AML-193 (cell line): ENCODE measurements around the gene PRPF6.
A peak's percentile ranks its signal among the peaks of the same experiment; 100 is the strongest.

Experiments
- DNase-seq, 2 experiments: peaks; one replicate each; lab custom pipeline; 2025; lab: John Stamatoyannopoulos, UW

The PRPF6 gene

DNA sequence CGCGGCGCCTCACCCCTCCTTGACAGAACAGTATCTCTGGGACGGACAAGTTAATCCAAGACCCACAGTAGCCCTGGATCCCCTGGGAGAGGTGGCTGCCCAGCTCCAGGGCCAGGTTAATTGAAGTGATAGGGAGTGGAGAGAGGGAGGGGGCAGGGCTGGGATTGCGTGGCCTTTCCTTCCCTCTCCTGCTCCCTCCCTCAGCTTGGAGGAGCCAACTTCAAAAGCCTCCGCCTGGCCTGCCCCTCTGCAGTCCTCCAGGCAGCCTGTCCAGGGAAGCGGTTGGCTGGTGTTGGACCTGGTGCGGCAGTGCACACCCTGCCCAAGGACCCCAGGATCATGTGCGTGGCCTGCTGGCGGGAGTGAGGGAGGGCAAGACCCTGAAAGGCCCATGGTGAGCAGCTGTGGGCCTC is 55.0 kb downstream of the PRPF6 start, which contains the start of gene C20orf204:
Gene C20orf204, plus strand, starts transcription at position 250 of the 413 bp plus-strand sequence. Its CDS starts 142 bp downstream, at position 392.
- no peak for DNase-seq

GRCh38 chr20:64036346-64037198 is 55.6 kb downstream of the PRPF6 start:
- DNase-seq, result no peak

- no peak for DNase-seq
Observed at GRCh38 chr20:64037199-64037497, 56.2 kb downstream of the PRPF6 start.

DNA sequence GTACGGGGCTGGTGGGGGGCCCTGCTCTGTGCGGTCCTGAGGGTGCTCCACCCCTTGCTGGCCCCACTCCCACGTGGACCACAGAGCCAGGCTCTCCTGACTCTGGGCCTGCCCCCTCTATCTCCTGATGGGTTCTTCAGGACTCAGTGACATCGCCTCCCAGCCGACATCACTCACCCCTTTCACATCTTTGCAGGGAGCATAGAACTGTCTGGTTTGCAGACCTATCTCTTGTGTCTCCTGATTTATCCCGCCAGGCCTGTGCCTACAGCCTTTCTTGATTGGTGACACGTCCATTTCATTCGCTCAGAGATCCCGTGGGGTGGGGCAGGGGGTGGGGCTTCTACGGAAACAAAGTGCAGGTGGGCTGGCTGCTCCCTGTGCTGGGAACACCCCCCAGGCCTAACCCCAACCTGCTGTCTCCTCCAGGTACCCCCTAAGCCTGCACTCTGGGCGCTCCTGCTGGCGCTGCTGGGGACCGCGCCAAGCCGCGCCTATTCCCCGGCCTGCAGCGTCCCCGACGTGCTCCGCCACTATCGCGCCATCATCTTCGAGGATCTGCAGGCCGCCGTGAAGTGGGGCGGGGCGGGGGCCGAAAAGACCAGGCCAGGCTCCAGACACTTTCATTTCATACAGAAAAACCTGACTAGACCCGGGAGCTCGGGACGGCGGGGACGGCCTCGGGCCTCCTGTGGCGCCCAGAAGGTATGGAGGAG is 56.7 kb downstream of the PRPF6 start:
- DNase-seq, result no peak

DNA sequence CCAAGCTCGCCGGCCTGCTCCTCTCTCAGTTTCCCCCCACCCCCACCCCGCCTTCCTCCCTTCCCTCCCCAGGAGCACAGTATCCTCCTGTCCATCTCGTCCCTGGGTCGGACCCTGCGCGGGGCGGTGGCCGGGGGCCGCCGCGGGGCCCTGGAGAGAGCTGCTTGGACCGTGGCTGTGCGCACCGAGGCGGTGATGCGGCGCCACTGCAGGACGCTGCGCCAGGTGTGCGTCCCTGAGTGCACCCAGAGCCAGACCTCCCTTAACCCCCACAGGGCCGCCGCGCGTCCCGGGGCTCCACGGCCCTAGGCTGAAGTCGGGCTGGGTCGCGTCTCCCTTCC is 57.3 kb downstream of the PRPF6 start:
- DNase-seq, result no peak

DNA sequence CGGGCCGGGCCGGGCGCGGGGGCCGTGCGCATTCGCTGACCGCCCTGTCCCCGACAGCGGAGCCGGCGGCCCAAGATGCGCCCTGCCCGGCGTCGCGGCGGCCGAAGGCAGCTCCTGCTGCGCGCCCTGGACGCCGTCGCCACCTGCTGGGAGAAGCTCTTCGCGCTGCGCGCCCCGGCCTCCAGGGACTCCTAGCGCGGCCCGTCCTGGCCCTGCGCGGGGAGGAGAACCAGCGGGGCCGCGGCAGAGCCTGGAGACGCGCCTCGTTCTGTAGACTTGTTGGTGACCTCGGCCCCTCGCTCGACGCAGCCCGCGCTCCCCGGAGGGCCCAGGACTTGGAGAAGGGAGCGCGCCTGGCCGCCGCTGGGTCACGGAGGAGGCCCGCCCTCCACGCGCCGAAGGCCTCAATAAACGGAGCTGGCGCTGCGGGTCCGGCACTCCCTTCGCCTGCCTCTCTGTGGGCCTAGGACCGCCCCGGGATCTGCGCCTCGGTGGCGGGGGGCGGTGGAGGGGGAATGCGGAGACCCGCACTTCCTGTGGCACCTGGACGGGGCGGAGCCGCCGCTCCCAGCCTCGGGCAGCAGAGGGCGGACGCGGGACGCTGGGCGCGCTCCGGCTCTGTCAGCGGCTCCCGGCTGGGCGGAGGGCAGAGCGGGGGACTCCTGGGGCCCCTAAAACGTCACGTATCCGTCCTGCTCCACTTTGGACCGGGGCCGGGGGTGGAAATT is 57.8 kb downstream of the PRPF6 start:
- DNase-seq, result peak; percentile 61 to 76

DNA sequence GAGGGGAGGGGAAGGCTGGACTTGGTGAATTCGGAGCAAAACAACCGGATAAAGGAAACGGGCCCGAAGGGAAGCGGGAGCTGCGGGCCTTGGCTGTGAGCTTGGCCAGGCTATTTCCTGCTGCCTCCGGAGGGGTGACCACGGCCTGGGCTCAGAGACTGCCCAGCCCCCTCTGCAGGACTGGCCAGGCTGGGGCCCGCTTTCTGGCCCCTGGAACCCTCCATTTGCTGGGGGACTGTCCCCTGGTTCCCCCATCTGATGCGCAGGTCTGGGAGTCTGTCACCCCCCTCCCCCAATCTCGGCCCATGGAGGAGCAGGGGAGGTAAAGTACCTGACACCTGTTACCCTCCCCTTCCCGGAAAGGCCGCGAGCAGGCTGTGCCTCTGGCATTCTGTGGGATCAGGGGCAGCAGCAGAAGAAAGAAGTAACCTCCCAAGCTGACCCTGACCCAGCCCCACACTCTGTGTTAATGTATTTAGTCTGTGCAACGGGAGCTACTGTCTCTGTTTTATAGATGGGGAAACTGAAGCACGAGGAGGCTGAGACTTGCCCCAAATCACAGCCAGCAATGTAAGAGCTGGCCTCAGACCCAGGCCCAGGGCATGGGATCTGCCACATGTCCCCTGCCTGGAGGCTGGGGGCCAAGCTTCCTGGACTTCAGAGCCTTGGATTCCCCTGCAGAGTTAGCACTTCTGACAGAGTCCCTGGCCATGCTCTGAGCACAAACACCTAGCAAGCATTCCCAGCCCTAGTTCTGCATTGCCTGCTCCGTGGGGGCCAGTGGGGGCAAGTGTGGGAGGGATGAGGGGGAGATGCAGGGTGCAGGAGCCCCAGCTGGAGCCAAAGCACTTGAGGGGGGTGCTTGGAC is 58.6 kb downstream of the PRPF6 start:
- DNase-seq, result no peak

- no peak for DNase-seq
Observed at GRCh38 chr20:64040231-64041039, 59.5 kb downstream of the PRPF6 start.

- DNase-seq, result peak in 1 of 2 experiments; percentile 9
Observed at GRCh38 chr20:64041040-64041780, 60.3 kb downstream of the PRPF6 start.

DNA sequence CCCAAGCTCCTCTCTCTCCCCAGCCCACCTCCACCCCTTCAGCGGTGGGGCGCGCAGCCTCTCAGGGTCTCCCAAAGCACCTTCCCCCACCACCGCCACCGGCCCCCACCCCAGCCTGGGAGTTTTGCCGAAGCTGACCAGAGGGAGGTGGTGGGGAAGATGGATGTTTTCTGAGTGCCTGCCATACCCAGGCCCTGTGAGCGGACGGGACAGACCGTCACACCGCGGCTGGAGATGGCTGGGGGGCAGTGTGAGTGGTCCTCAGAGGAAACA is 60.8 kb downstream of the PRPF6 start:
- DNase-seq, result no peak

- no peak for DNase-seq
Observed at GRCh38 chr20:64042054-64042781, 61.3 kb downstream of the PRPF6 start.

- no peak for DNase-seq
Observed at GRCh38 chr20:64043768-64044167, 62.8 kb downstream of the PRPF6 start.

- DNase-seq, result no peak
Observed at GRCh38 chr20:64044484-64045247, 63.7 kb downstream of the PRPF6 start.

DNA sequence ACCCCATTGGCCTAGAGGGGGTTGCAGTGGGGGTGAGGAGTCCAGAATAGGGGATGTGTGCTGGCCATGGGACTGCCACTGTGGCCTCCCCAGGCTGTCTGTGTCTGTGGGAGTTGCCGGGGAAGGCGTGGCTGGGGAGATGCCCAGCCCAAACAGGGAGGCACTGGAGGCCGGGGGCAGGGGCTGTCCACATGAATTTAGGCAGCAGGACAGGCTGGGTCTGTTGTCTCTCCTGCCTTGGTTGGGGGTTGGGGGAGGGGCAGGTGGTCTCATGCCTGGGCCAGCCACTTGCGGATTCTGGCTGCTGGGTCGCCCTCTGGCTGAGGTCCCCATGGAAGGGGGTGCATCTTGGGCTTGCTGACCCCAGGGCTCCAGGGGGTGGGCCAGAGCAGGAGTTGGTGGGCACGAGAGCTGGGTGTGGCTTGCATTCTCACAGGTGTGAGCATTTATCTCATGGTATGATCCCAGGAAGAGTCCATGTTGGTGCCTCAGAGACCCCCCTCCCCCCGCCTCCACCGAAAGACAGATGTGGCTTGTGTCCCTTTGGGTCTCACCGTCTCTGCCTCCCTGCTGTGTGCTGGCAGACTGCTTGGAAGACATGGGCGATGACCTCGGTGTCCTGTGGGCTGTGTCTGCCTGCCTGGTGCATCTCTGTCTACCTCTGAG is 64.5 kb downstream of the PRPF6 start:
- DNase-seq, result no peak

DNA sequence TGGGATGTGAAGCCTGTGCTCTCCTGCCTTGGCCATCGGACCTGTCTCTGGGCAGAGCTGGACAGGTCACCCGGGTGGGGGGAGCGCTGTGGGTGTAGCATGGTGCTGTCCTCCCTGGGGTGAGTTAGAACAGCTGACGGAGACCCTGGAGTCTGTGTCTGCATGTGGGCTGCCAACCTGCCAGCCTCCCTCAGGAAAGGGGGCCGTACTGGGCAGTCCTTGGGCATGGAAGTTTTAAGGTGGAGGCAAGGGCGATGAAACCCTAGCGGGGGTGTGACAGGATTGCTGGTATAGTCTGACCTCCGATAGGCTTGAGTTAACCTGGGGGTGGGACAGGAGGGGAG is 66.1 kb downstream of the PRPF6 start:
- DNase-seq, result no peak

DNA sequence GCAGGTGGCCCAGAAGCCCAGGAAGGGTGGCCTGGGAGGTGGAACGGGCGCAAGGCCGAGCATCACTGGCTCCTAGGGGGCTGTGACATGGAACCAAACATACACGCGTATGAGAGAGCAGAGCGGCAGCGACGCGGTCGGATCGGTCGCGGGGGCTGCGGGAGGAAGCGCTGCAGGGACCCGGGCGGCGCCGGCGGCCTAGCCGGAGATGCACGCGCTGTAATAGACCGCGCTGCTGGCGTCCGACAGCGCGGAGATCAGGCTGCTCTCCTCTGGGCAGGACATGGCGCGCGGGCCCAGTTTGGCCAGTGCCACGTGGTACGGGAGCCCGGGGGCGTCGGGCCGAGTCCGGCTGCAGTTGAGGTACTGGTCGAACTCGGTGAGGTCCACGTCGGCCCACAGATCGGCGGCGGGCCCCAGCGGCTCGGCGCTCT is 67.1 kb downstream of the PRPF6 start:
- DNase-seq, result no peak

GRCh38 chr20:64048402-64049044 is 67.6 kb downstream of the PRPF6 start:
- no peak for DNase-seq
